Ishikawa (cell line): ENCODE data around the gene MUC22.

Experiments
- EP300 ChIP-seq: IDR thresholded peaks from 2 replicates; pipeline ENCODE4 v1.6.1; 2012; ENCODE audit warnings: borderline replicate concordance
- REST ChIP-seq: IDR thresholded peaks from 2 replicates; pipeline ENCODE4 v1.6.1; 2012; ENCODE audit warnings: low read depth, mild to moderate bottlenecking
- TAF1 ChIP-seq: IDR thresholded peaks from 2 replicates; pipeline ENCODE4 v1.6.1; 2012; ENCODE audit warnings: low read depth, mild to moderate bottlenecking

DNA sequence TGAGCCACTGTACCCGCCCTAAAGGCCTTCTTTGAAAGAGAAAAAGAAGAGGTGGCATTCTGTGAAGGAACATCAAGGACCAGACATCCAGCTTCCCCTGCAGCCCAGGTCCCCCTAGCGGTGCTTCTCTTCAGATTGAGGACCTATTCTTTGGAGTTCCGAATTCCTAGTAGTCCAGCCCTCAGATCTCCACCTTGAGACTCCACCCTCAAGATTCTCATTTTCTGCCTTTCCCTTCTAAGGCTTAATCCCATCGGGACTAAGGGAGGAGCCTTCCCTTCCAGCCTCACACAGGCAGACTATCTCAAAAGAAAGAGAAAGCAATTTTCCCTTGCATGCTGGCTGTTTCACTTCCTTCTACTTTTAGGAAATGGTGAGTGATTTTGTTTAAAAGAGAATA is 32.5 kb downstream of the MUC22 start:
- no peak for TF ChIP-seq TAF1
- no peak for TF ChIP-seq EP300
- no peak for TF ChIP-seq REST
